H1 (cell line): Measurements from ENCODE around the gene GSG1L2. TPM values are rescaled to one million over a fixed set of nuclear protein-coding genes. Genes with fewer than 3 reads are reported as not detected.

Source experiments
- CTBP2 ChIP-seq: IDR thresholded peaks from 2 replicates; pipeline ENCODE4 v1.7.0; 2011; ENCODE audit warnings: borderline replicate concordance, mild to moderate bottlenecking, moderate library complexity, mixed read lengths, low read length; ENCODE audit not compliant: insufficient read depth, insufficient read length
- POU5F1 ChIP-seq: IDR thresholded peaks from 2 replicates; pipeline ENCODE4 v1.6.1; 2011; ENCODE audit warnings: low read depth, mild to moderate bottlenecking, low read length, moderate library complexity
- polyA plus RNA-seq, 7 experiments: library from polyadenylated mRNA; depleted of rRNA in 3 of 7; stranded (reverse) in 5 of 7; unstranded in 2 of 7; fragments of >200 nt in 5 of 7; fragments of 200-250 nt in 2 of 7; gene quantifications; 1 replicate in 5 of 7; 2 replicates in 1 of 7; 4 replicates in 1 of 7; pipeline versions ENCODE4 v1.2.1 to v1.2.3, GENCODE V29; 2011 to 2013; ENCODE audit warnings: missing spikeins in 2 of 7, mixed read lengths in 2 of 7
- total RNA-seq: library from RNA; stranded (reverse); fragmentation: NEBNext Ultra II Directional; extraction: Animal tissue kit (Norgen Biotek cat#: 25700); gene quantifications from 2 replicates; pipeline ENCODE4 v1.2.1, GENCODE V29; 2021

The GSG1L2 gene
- total and polyA plus RNA-seq, 2 of the 8 experiments (the other 6 are each of a cell fraction or from before 2014, with no cell fraction given): not detected

DNA sequence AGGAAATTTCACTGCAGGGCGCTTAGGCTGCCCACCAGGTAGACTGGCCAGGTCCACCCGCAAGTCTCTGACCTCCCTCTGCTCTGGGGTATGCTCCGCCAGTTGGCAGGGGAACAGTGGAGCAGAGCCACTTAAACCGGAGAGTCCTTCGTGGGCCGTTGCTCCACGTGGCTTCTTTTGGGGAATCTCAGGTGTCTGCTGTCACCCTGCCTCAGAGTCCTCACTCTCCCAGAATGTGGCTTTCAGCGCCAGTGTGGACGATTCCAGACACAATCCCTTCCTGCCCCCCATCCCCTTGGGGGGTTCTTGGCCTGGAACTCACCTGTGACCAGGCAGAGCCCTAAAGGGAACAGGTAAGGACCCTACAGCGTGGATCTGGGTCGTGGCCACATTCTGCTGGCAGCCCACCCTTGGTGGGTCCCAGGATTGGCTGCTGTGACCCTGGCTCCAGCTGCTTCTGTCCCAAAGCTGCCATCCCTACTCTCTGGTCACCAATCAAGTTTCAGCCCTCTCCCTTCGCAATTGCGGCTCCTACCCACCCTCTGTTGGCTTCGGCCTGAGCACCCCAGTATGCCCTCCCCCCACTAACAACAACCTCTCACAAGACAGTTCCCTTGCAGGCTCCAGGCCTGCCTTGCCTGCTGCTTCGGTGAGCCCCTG lies 52.7 kb downstream of the GSG1L2 start (continued):
- TF ChIP-seq POU5F1 (no peak), CTBP2 (no peak)
